Measurements from ENCODE around the gene GRIK4. TPM values are rescaled to one million over a fixed set of nuclear protein-coding genes. Genes with fewer than 3 reads are reported as not detected.

The GRIK4 gene
- total and polyA plus RNA-seq, 4 donors: 0.05 to 0.25 (median 0.06) TPM; not detected in 1

- no peak for TF ChIP-seq YY1 (IDR thresholded peaks at IDR 0.05)
- TF ChIP-seq TAF1 (conservative IDR thresholded peaks at IDR 0.05): no peak
- no peak for TF ChIP-seq GABPA (IDR thresholded peaks at IDR 0.05 in 1 of 2, conservative IDR thresholded peaks at IDR 0.05 in 1 of 2)
- TF ChIP-seq FOXA2 (IDR thresholded peaks at IDR 0.05): no peak
- no peak for TF ChIP-seq NR2F2 (IDR thresholded peaks at IDR 0.05)
- TF ChIP-seq JUND (IDR thresholded peaks at IDR 0.05): no peak
- TF ChIP-seq RAD21 (IDR thresholded peaks at IDR 0.05): no peak
Observed at GRCh38 chr11:120462825-120463224, 48.7 kb upstream of the GRIK4 start (continued).

GRCh38 chr11:120465921-120466534 is 45.5 kb upstream of the GRIK4 start:
- Histone ChIP-seq H3K4me1 (ENCODE audit: control insufficient read depth in 4 of 4, insufficient read depth in 4 of 4, low read length in 3 of 4) (no peaks in the 10 kb centered on the region), H3K9ac (ENCODE audit: low read depth in 1 of 2, low read length in 2 of 2) (no peak overlapping the region), H3K36me3 (ENCODE audit: control insufficient read depth in 4 of 4, insufficient read depth in 3 of 4, low read depth in 1 of 4, low read length in 3 of 4) (peaks cover 9 to 79% (median 72%) of the 10 kb centered on the region in 4 donors), H3K27ac (ENCODE audit: low read depth in 1 of 2, low read length in 2 of 2) (no peak overlapping the region), H3K4me3 (ENCODE audit: low read depth in 1 of 3, low read length in 3 of 3) (no peak overlapping the region), H3K27me3 (ENCODE audit: control insufficient read depth in 4 of 4, insufficient read depth in 4 of 4, low read length in 3 of 4) (no peaks in the 10 kb centered on the region), H3K9me3 (ENCODE audit: control insufficient read depth in 4 of 4, low read length in 3 of 4) (no peaks in the 10 kb centered on the region)
- 81% methylated on average over 6 of the region's 6 CpGs for WGBS
- TF ChIP-seq JUND (IDR thresholded peaks at IDR 0.05) (no peak), REST (IDR thresholded peaks at IDR 0.05) (no peak), HNF4G (IDR thresholded peaks at IDR 0.05) (no peak), TAF1 (conservative IDR thresholded peaks at IDR 0.05) (no peak), MAX (IDR thresholded peaks at IDR 0.05) (no peak), FOXA1 (IDR thresholded peaks at IDR 0.05) (no peak), HNF4A (conservative IDR thresholded peaks at IDR 0.05) (no peak), RAD21 (IDR thresholded peaks at IDR 0.05) (no peak), SP1 (IDR thresholded peaks at IDR 0.05) (no peak), ZBTB33 (IDR thresholded peaks at IDR 0.05) (no peak), FOXA2 (IDR thresholded peaks at IDR 0.05) (no peak), EGR1 (IDR thresholded peaks at IDR 0.05; ENCODE audit: low read depth in 2 of 2) (no peak), CTCF (IDR thresholded peaks at IDR 0.05; ENCODE audit: low read depth, low read length, missing input control) (no peak), ATF3 (IDR thresholded peaks at IDR 0.05) (no peak), NR2F2 (IDR thresholded peaks at IDR 0.05) (no peak), GABPA (IDR thresholded peaks at IDR 0.05 in 1 of 2, conservative IDR thresholded peaks at IDR 0.05 in 1 of 2) (no peak)
- DNase-seq (ENCODE audit: low spot score): no peak

Data from liver (tissue), 9 donors.